WTC11 (cell line): ENCODE data around the gene LRP1.

Experiments
- CREM ChIP-seq: sonication (generic); formaldehyde crosslinking; IDR thresholded peaks from 2 replicates; pipeline ENCODE4 v1.8.1; 2022; ENCODE audit warnings: mild to moderate bottlenecking, missing genetic modification reagents, moderate library complexity
- ESRRA ChIP-seq: sonication (generic); formaldehyde crosslinking; IDR thresholded peaks from 2 replicates; pipeline ENCODE4 v1.8.1; 2022; ENCODE audit warnings: mild to moderate bottlenecking, missing genetic modification reagents, borderline replicate concordance
- IRF2 ChIP-seq: sonication (generic); formaldehyde crosslinking; IDR thresholded peaks from 2 replicates; pipeline ENCODE4 v1.8.0; 2022; ENCODE audit warnings: low read depth, missing genetic modification reagents, borderline replicate concordance
- JUN ChIP-seq: sonication (generic); formaldehyde crosslinking; IDR thresholded peaks from 2 replicates; pipeline ENCODE4 v1.8.0; 2023; ENCODE audit warnings: mild to moderate bottlenecking, missing genetic modification reagents
- RORB ChIP-seq: fragments of 250-450 bp; sonication (Bioruptor Pico); IDR thresholded peaks from 2 replicates; pipeline ENCODE4 v1.9.0; 2021; ENCODE audit warnings: mild to moderate bottlenecking
- SMAD3 ChIP-seq: sonication (generic); formaldehyde crosslinking; IDR thresholded peaks from 2 replicates; pipeline ENCODE4 v1.8.0; 2022; ENCODE audit warnings: missing genetic modification reagents, mild to moderate bottlenecking, borderline replicate concordance
- TF ChIP-seq, protein P1 (sequence below): fragments of 200-600 bp; IDR thresholded peaks from 2 replicates; pipeline ENCODE4 v1.8.0; 2022; ENCODE audit warnings: antibody characterized with exemption
- TF ChIP-seq, protein P2 (sequence below): sonication (generic); formaldehyde crosslinking; IDR thresholded peaks from 2 replicates; pipeline ENCODE4 v1.8.1; 2023; ENCODE audit warnings: mild to moderate bottlenecking, missing genetic modification reagents, moderate library complexity

- TF ChIP-seq, protein P1, sequence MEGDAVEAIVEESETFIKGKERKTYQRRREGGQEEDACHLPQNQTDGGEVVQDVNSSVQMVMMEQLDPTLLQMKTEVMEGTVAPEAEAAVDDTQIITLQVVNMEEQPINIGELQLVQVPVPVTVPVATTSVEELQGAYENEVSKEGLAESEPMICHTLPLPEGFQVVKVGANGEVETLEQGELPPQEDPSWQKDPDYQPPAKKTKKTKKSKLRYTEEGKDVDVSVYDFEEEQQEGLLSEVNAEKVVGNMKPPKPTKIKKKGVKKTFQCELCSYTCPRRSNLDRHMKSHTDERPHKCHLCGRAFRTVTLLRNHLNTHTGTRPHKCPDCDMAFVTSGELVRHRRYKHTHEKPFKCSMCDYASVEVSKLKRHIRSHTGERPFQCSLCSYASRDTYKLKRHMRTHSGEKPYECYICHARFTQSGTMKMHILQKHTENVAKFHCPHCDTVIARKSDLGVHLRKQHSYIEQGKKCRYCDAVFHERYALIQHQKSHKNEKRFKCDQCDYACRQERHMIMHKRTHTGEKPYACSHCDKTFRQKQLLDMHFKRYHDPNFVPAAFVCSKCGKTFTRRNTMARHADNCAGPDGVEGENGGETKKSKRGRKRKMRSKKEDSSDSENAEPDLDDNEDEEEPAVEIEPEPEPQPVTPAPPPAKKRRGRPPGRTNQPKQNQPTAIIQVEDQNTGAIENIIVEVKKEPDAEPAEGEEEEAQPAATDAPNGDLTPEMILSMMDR: no peak
- TF ChIP-seq CREM (CRISPR knock-in tag) (no peak), IRF2 (CRISPR knock-in tag) (no peak), RORB (CRISPR knock-in tag) (no peak), JUN (CRISPR knock-in tag) (no peak), ESRRA (CRISPR knock-in tag) (no peak), SMAD3 (CRISPR knock-in tag) (no peak)
- TF ChIP-seq, protein P2, sequence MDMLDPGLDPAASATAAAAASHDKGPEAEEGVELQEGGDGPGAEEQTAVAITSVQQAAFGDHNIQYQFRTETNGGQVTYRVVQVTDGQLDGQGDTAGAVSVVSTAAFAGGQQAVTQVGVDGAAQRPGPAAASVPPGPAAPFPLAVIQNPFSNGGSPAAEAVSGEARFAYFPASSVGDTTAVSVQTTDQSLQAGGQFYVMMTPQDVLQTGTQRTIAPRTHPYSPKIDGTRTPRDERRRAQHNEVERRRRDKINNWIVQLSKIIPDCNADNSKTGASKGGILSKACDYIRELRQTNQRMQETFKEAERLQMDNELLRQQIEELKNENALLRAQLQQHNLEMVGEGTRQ (CRISPR knock-in tag): no peak
Measured at GRCh38 chr12:57098546-57098945, 29.7 kb upstream of the LRP1 start.
